HG03060 (cell line): ENCODE results near the gene PM20D1.

Experiments
- ATAC-seq: cut with Tn5 transposase; IDR thresholded peaks from one replicate; pipeline ENCODE4 v1.9.1; 2021; ENCODE audit warnings: low read depth, moderate number of reproducible peaks; ENCODE audit not compliant: unreplicated experiment

Gene PM20D1

GRCh38 chr1:205809942-205810345 lies 40.0 kb downstream of the PM20D1 start:
- no peak for ATAC-seq

- no peak for ATAC-seq
Observed at GRCh38 chr1:205809469-205809868, 40.5 kb downstream of the PM20D1 start.

GRCh38 chr1:205805082-205805711 lies 44.7 kb downstream of the PM20D1 start:
- ATAC-seq, result no peak

- no peak for ATAC-seq
Observed at GRCh38 chr1:205804605-205805004, 45.3 kb downstream of the PM20D1 start.

GRCh38 chr1:205803986-205804385 lies 45.9 kb downstream of the PM20D1 start:
- ATAC-seq, result no peak

GRCh38 chr1:205802060-205802459 lies 47.9 kb downstream of the PM20D1 start:
- ATAC-seq, result no peak

GRCh38 chr1:205800981-205801703 lies 48.8 kb downstream of the PM20D1 start:
- no peak for ATAC-seq

- ATAC-seq, result no peak
Observed at GRCh38 chr1:205800427-205800826, 49.5 kb downstream of the PM20D1 start.

GRCh38 chr1:205798577-205798976 lies 51.4 kb downstream of the PM20D1 start:
- no peak for ATAC-seq

GRCh38 chr1:205797168-205797567 lies 52.8 kb downstream of the PM20D1 start:
- ATAC-seq, result no peak

GRCh38 chr1:205794011-205794730 lies 55.8 kb downstream of the PM20D1 start:
- no peak for ATAC-seq

- no peak for ATAC-seq
Observed at GRCh38 chr1:205792961-205793673, 56.8 kb downstream of the PM20D1 start.

GRCh38 chr1:205792481-205792881 lies 57.5 kb downstream of the PM20D1 start:
- ATAC-seq, result no peak

- no peak for ATAC-seq
Observed at GRCh38 chr1:205791568-205792180, 58.3 kb downstream of the PM20D1 start.

- no peak for ATAC-seq
Observed at GRCh38 chr1:205787287-205787916, 62.5 kb downstream of the PM20D1 start.

- ATAC-seq, result no peak
Observed at GRCh38 chr1:205786601-205787000, 63.3 kb downstream of the PM20D1 start.

- no peak for ATAC-seq
Observed at GRCh38 chr1:205785446-205785845, 64.5 kb downstream of the PM20D1 start.

- ATAC-seq, result no peak
Observed at GRCh38 chr1:205783904-205784303, 66.0 kb downstream of the PM20D1 start.

- no peak for ATAC-seq
Observed at GRCh38 chr1:205783433-205783795, 66.5 kb downstream of the PM20D1 start.
